Measurements from ENCODE around the gene CYP27B1. TPM values are rescaled to one million over a fixed set of nuclear protein-coding genes. Genes with fewer than 3 reads are reported as not detected.

Gene CYP27B1
- total RNA-seq, 1 experiment from 2014 or later, result 4.7 TPM

DNA sequence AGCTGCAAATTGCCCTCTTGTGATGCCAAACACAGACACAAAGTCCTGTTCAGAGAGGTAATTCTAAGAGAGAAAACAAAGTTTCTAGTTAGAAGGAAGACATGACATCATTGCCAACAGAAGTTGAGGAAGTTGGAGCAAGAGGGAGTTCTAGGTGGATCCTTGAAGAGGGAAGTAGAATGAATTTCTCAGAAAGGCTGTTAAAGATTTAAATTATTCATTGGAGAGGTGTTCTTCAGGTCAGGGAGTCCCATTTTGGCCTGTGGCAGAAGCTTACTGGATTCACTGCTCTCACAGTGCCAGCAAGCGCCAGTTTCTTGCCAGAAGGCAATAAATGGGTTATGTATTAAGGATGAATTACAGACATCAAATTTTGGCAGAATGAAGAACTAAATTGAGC, 31.1 kb upstream of the CYP27B1 start:
- TF ChIP-seq EZH2 (IDR thresholded peaks at IDR 0.05; ENCODE audit: borderline replicate concordance, low read depth, low read length, poor library complexity, severe bottlenecking), result no peak
- TF ChIP-seq, protein P1, sequence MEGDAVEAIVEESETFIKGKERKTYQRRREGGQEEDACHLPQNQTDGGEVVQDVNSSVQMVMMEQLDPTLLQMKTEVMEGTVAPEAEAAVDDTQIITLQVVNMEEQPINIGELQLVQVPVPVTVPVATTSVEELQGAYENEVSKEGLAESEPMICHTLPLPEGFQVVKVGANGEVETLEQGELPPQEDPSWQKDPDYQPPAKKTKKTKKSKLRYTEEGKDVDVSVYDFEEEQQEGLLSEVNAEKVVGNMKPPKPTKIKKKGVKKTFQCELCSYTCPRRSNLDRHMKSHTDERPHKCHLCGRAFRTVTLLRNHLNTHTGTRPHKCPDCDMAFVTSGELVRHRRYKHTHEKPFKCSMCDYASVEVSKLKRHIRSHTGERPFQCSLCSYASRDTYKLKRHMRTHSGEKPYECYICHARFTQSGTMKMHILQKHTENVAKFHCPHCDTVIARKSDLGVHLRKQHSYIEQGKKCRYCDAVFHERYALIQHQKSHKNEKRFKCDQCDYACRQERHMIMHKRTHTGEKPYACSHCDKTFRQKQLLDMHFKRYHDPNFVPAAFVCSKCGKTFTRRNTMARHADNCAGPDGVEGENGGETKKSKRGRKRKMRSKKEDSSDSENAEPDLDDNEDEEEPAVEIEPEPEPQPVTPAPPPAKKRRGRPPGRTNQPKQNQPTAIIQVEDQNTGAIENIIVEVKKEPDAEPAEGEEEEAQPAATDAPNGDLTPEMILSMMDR (conservative IDR thresholded peaks at IDR 0.05; ENCODE audit: low read depth, low read length), result no peak
- H3K4me3 ChIP-seq (ENCODE audit: low read depth, low read length, poor library complexity, severe bottlenecking), result no peak overlapping the region
- ChIA-PET CTCF (no interaction called here), POLR2A (ENCODE audit: low non-redundant PET) (no interaction called here)
- H3K27ac ChIP-seq (ENCODE audit: low read depth, low read length, poor library complexity, severe bottlenecking), result no peak overlapping the region
- no peaks in the 10 kb centered on the region for H3K4me1 ChIP-seq (ENCODE audit: insufficient read depth, low read length, poor library complexity, severe bottlenecking)
- no peaks in the 10 kb centered on the region for H3K9me3 ChIP-seq (ENCODE audit: low read depth, low read length, poor library complexity, severe bottlenecking)
- no TSS peak for BruUV-seq (replicated peaks)
- intact Hi-C loops (cut with micrococcal nuclease; ENCODE audit: unreplicated experiment), result no loop called here
- peaks cover 32% of the 10 kb centered on the region for H3K36me3 ChIP-seq (ENCODE audit: insufficient read depth, low read length, poor library complexity, severe bottlenecking)
- no peaks in the 10 kb centered on the region for H3K27me3 ChIP-seq (replicated peaks; ENCODE audit: insufficient read depth, low read depth, low read length, poor library complexity)
- DNase-seq (ENCODE audit: low spot score), result no peak

DNA sequence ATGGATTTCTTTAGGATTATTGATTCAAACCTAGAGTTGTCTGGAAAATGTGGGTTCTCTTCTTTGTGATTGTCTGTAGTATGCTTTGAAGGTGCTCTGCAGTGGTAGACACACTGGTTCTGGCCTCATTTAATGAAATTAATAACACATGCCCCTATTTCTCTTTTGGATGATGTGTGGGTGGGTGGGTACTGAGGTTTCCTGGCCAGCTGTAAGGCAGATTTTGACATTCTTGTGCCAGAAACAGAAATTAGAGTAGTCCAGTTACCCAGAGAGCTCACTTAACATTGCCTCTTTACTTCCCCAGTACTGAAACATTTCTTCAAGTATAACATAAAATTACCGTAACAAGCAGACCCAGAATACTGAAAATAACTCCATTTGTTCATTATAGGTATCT, 30.1 kb upstream of the CYP27B1 start:
- intact Hi-C loops (cut with micrococcal nuclease; ENCODE audit: unreplicated experiment), result no loop called here
- no peak for DNase-seq (ENCODE audit: low spot score)
- Histone ChIP-seq H3K4me3 (ENCODE audit: low read depth, low read length, poor library complexity, severe bottlenecking) (no peak overlapping the region), H3K9me3 (ENCODE audit: low read depth, low read length, poor library complexity, severe bottlenecking) (no peaks in the 10 kb centered on the region), H3K36me3 (ENCODE audit: insufficient read depth, low read length, poor library complexity, severe bottlenecking) (peaks cover 38% of the 10 kb centered on the region), H3K4me1 (ENCODE audit: insufficient read depth, low read length, poor library complexity, severe bottlenecking) (no peaks in the 10 kb centered on the region), H3K27ac (ENCODE audit: low read depth, low read length, poor library complexity, severe bottlenecking) (no peak overlapping the region), H3K27me3 (replicated peaks; ENCODE audit: insufficient read depth, low read depth, low read length, poor library complexity) (no peaks in the 10 kb centered on the region)
- CTCF ChIA-PET, result no interaction called here
- TF ChIP-seq, protein P1 (conservative IDR thresholded peaks at IDR 0.05; ENCODE audit: low read depth, low read length), result no peak
- TF ChIP-seq EZH2 (IDR thresholded peaks at IDR 0.05; ENCODE audit: borderline replicate concordance, low read depth, low read length, poor library complexity, severe bottlenecking), result no peak
- POLR2A ChIA-PET (ENCODE audit: low non-redundant PET), result no interaction called here
- no TSS peak for BruUV-seq (replicated peaks)

GRCh38 chr12:57795354-57795753, 28.5 kb upstream of the CYP27B1 start:
- intact Hi-C loops (cut with micrococcal nuclease; ENCODE audit: unreplicated experiment), result no loop called here
- H3K27me3 ChIP-seq (replicated peaks; ENCODE audit: insufficient read depth, low read depth, low read length, poor library complexity), result no peaks in the 10 kb centered on the region
- ChIA-PET CTCF (no interaction called here), POLR2A (ENCODE audit: low non-redundant PET) (no interaction called here)
- H3K36me3 ChIP-seq (ENCODE audit: insufficient read depth, low read length, poor library complexity, severe bottlenecking), result peaks cover 48% of the 10 kb centered on the region
- H3K4me1 ChIP-seq (ENCODE audit: insufficient read depth, low read length, poor library complexity, severe bottlenecking), result no peaks in the 10 kb centered on the region
- H3K9me3 ChIP-seq (ENCODE audit: low read depth, low read length, poor library complexity, severe bottlenecking), result no peaks in the 10 kb centered on the region
- no peak overlapping the region for H3K27ac ChIP-seq (ENCODE audit: low read depth, low read length, poor library complexity, severe bottlenecking)
- DNase-seq (ENCODE audit: low spot score), result no peak
- no peak overlapping the region for H3K4me3 ChIP-seq (ENCODE audit: low read depth, low read length, poor library complexity, severe bottlenecking)
- TF ChIP-seq, protein P1 (conservative IDR thresholded peaks at IDR 0.05; ENCODE audit: low read depth, low read length), result no peak
- no peak for TF ChIP-seq EZH2 (IDR thresholded peaks at IDR 0.05; ENCODE audit: borderline replicate concordance, low read depth, low read length, poor library complexity, severe bottlenecking)
- BruUV-seq (replicated peaks), result no TSS peak
